ENCODE results near the gene CEP55. TPM values are rescaled to one million over a fixed set of nuclear protein-coding genes. Genes with fewer than 3 reads are reported as not detected.

The CEP55 gene
- total RNA-seq, 1 experiment from 2014 or later, result 58.9 TPM

Other genes with a start within 250 kb of the CEP55 start
- 71.6 and 72.7 TPM in 2 replicates for gene MYOF, start 14.3 kb upstream of the CEP55 start, total RNA-seq (2014; rRNA removed; shearing (Covaris generic))
- not detected in 2 replicates for gene FFAR4, start 70.1 kb downstream of the CEP55 start, total RNA-seq (2014; rRNA removed; shearing (Covaris generic))
- gene RBP4, start 104.6 kb downstream of the CEP55 start, total RNA-seq (2014; rRNA removed; shearing (Covaris generic)), result not detected in 2 replicates
- not detected in 2 replicates for gene PDE6C, start 115.9 kb downstream of the CEP55 start, total RNA-seq (2014; rRNA removed; shearing (Covaris generic))
- 2.7 and 4.3 TPM in 2 replicates for gene FRA10AC1, start 206.0 kb downstream of the CEP55 start, total RNA-seq (2014; rRNA removed; shearing (Covaris generic))

All from G401 (cell line).